ENCODE results near the gene STRADB. TPM values are rescaled to one million over a fixed set of nuclear protein-coding genes. Genes with fewer than 3 reads are reported as not detected.

Gene STRADB
- total RNA-seq, 1 experiment from 2014 or later, result 40.5 TPM

DNA sequence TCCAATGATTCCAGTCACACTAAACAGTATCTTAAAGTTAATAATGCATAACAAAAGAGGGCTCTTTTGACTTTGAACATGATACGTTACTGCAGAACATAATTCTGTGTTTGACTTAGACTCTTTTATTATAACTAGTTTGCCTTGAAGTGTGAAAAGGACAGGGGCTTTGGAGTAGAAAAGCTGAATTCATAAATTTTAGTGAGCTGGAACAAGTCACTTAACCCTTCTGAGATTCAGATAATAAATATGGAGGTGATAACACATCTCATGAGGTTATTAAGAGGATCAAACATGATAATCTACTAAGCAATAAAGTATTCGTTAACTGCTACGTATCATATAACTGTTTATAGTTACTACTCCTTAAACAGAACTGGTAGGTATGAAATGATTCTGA is 49.7 kb upstream of the STRADB start:
- no peak overlapping the region for H3K4ac ChIP-seq (ENCODE audit: low read depth, low read length)

More for the DNA sequence above, 49.7 kb upstream of the STRADB start:
- Histone ChIP-seq H3K56ac (ENCODE audit: insufficient read length, low read depth, low read length) (no peak overlapping the region), H4K91ac (ENCODE audit: insufficient read length, low read depth, low read length) (no peak overlapping the region), H3K9ac (ENCODE audit: extremely low read depth, insufficient read length, low read length) (no peak overlapping the region), H2BK20ac (ENCODE audit: low read depth, low read length, poor library complexity, severe bottlenecking) (no peak overlapping the region), H3K14ac (ENCODE audit: insufficient read depth, low read length) (no peak overlapping the region), H3T11ph (ENCODE audit: low read length) (no peak overlapping the region), H2BK5ac (ENCODE audit: insufficient read length, low read length) (no peak overlapping the region), H3K18ac (ENCODE audit: insufficient read length, low read depth, low read length) (no peak overlapping the region), H3K27ac (ENCODE audit: insufficient read length, low read depth, low read length) (no peak overlapping the region), H4K8ac (replicated peaks; ENCODE audit: insufficient read length, low read depth, low read length) (no peak overlapping the region), H3K79me1 (ENCODE audit: insufficient read depth, low read depth, low read length, poor library complexity, severe bottlenecking) (no peaks in the 10 kb centered on the region), H2AK5ac (ENCODE audit: insufficient read length, low read length) (no peak overlapping the region), H3K4me2 (ENCODE audit: insufficient read depth, insufficient read length, low read length) (no peak overlapping the region), H4K5ac (ENCODE audit: insufficient read length, low read depth, low read length) (no peak overlapping the region), H3K9me3 (ENCODE audit: control insufficient read depth, low read depth, low read length) (no peaks in the 10 kb centered on the region), H2BK12ac (ENCODE audit: insufficient read length, low read depth, low read length) (no peak overlapping the region), H3K4me1 (ENCODE audit: insufficient read depth, low read length) (no peaks in the 10 kb centered on the region), H3K23ac (ENCODE audit: insufficient read length, low read depth, low read length) (no peak overlapping the region), H3K79me2 (ENCODE audit: insufficient read depth, low read length) (no peaks in the 10 kb centered on the region), H3K23me2 (ENCODE audit: insufficient read length, low read depth, low read length, poor library complexity, severe bottlenecking) (no peaks in the 10 kb centered on the region), H4K20me1 (ENCODE audit: control insufficient read depth, insufficient read depth, insufficient read length) (no peaks in the 10 kb centered on the region), H3K27me3 (ENCODE audit: insufficient read depth, low read length) (no peaks in the 10 kb centered on the region), H2BK120ac (ENCODE audit: low read depth, low read length, poor library complexity, severe bottlenecking) (no peak overlapping the region), H2AFZ (ENCODE audit: low read length) (no peak overlapping the region), H2BK15ac (ENCODE audit: low read depth, low read length) (no peak overlapping the region)
- no peak overlapping the region for H3K27ac Mint-ChIP-seq
- H3K36me3 Mint-ChIP-seq (ENCODE audit: insufficient read depth in 1 of 3, low read depth in 3 of 3), result no peaks in the 10 kb centered on the region; a peak in 1 of 7 replicates
- no peak overlapping the region for H3K4me3 Mint-ChIP-seq
- 0 out of 4 replicates have a peak, but pooled peaks cover 0 to 3% of the 10 kb centered on the region in 2 experiments for H3K4me1 Mint-ChIP-seq
- DNase-seq, result no peak
- no peaks in the 10 kb centered on the region for H3K9me3 Mint-ChIP-seq
- WGBS (ENCODE audit: extremely low coverage, insufficient read length, low lambda C conversion rate), result no CpG with 5 or more reads among the region's 3 CpGs
- no peaks in the 10 kb centered on the region for H3K27me3 Mint-ChIP-seq (ENCODE audit: low read depth)
- TF ChIP-seq, protein P1, sequence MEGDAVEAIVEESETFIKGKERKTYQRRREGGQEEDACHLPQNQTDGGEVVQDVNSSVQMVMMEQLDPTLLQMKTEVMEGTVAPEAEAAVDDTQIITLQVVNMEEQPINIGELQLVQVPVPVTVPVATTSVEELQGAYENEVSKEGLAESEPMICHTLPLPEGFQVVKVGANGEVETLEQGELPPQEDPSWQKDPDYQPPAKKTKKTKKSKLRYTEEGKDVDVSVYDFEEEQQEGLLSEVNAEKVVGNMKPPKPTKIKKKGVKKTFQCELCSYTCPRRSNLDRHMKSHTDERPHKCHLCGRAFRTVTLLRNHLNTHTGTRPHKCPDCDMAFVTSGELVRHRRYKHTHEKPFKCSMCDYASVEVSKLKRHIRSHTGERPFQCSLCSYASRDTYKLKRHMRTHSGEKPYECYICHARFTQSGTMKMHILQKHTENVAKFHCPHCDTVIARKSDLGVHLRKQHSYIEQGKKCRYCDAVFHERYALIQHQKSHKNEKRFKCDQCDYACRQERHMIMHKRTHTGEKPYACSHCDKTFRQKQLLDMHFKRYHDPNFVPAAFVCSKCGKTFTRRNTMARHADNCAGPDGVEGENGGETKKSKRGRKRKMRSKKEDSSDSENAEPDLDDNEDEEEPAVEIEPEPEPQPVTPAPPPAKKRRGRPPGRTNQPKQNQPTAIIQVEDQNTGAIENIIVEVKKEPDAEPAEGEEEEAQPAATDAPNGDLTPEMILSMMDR (conservative IDR thresholded peaks at IDR 0.05), result no peak

All from H9 (cell line).